ENCODE data around the gene SLC44A5.

DNA sequence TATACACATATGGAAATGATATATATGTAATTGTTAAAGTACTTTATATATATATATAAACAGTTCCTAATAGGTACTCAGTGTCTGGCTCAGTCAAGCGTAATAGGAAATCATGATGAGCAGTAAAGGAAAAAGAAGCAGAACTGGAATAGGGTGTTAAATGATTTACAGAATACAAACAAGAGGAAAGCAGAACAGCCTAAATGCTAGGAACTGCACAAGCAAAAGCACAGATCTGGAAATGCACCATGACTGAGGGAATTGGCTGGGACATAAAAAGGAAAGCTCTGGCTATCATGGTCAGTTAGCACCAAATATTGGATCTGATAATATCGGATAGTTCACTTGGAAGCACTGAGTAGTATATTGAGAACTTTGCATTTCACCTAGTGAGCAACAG lies 51.8 kb downstream of the SLC44A5 start:
- TF ChIP-seq, protein P1, sequence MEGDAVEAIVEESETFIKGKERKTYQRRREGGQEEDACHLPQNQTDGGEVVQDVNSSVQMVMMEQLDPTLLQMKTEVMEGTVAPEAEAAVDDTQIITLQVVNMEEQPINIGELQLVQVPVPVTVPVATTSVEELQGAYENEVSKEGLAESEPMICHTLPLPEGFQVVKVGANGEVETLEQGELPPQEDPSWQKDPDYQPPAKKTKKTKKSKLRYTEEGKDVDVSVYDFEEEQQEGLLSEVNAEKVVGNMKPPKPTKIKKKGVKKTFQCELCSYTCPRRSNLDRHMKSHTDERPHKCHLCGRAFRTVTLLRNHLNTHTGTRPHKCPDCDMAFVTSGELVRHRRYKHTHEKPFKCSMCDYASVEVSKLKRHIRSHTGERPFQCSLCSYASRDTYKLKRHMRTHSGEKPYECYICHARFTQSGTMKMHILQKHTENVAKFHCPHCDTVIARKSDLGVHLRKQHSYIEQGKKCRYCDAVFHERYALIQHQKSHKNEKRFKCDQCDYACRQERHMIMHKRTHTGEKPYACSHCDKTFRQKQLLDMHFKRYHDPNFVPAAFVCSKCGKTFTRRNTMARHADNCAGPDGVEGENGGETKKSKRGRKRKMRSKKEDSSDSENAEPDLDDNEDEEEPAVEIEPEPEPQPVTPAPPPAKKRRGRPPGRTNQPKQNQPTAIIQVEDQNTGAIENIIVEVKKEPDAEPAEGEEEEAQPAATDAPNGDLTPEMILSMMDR (IDR thresholded peaks at IDR 0.05), result no peak
- TF ChIP-seq POLR2A (IDR thresholded peaks at IDR 0.05) (no peak), POLR2AphosphoS5 (IDR thresholded peaks at IDR 0.05; ENCODE audit: insufficient read depth in 1 of 2, low read depth in 1 of 2) (no peak)
